ENCODE data around the gene CSNK1A1. TPM values are rescaled to one million over a fixed set of nuclear protein-coding genes. Genes with fewer than 3 reads are reported as not detected.
"Not testable (repeated sequence)": the region's sequence is repeated elsewhere in the genome, so short reads cannot be mapped to it uniquely, and the experiment has no call there.

The CSNK1A1 gene
- total RNA-seq, 1 experiment from 2014 or later, result 244 TPM

GRCh38 chr5:149517461-149518122 is 33.6 kb downstream of the CSNK1A1 start:
- BruUV-seq (replicated peaks), result no TSS peak
- Histone ChIP-seq H3K27ac (ENCODE audit: low read depth, low read length, poor library complexity, severe bottlenecking) (peak overlapping the region; percentile 47), H3K36me3 (ENCODE audit: insufficient read depth, low read length, poor library complexity, severe bottlenecking) (peaks cover 47% of the 10 kb centered on the region), H3K4me1 (ENCODE audit: insufficient read depth, low read length, poor library complexity, severe bottlenecking) (peaks cover 13% of the 10 kb centered on the region), H3K27me3 (replicated peaks; ENCODE audit: insufficient read depth, low read depth, low read length, poor library complexity) (no peaks in the 10 kb centered on the region), H3K9me3 (ENCODE audit: low read depth, low read length, poor library complexity, severe bottlenecking) (no peaks in the 10 kb centered on the region), H3K4me3 (ENCODE audit: low read depth, low read length, poor library complexity, severe bottlenecking) (no peak overlapping the region)
- intact Hi-C loops (cut with micrococcal nuclease; ENCODE audit: unreplicated experiment), result no loop called here
- TF ChIP-seq EZH2 (IDR thresholded peaks at IDR 0.05; ENCODE audit: borderline replicate concordance, low read depth, low read length, poor library complexity, severe bottlenecking), result no peak
- TF ChIP-seq CTCF (conservative IDR thresholded peaks at IDR 0.05; ENCODE audit: low read depth, low read length), result no peak
- CTCF ChIA-PET, result no interaction called here
- POLR2A ChIA-PET (ENCODE audit: low non-redundant PET), result no interaction called here
- no peak for DNase-seq (ENCODE audit: low spot score)

- Histone ChIP-seq H3K27me3 (replicated peaks; ENCODE audit: insufficient read depth, low read depth, low read length, poor library complexity) (no peaks in the 10 kb centered on the region), H3K4me1 (ENCODE audit: insufficient read depth, low read length, poor library complexity, severe bottlenecking) (peaks cover 13% of the 10 kb centered on the region), H3K9me3 (ENCODE audit: low read depth, low read length, poor library complexity, severe bottlenecking) (no peaks in the 10 kb centered on the region), H3K4me3 (ENCODE audit: low read depth, low read length, poor library complexity, severe bottlenecking) (no peak overlapping the region), H3K27ac (ENCODE audit: low read depth, low read length, poor library complexity, severe bottlenecking) (no peak overlapping the region), H3K36me3 (ENCODE audit: insufficient read depth, low read length, poor library complexity, severe bottlenecking) (peaks cover 53% of the 10 kb centered on the region)
- DNase-seq (ENCODE audit: low spot score), result no peak
- intact Hi-C loops (cut with micrococcal nuclease; ENCODE audit: unreplicated experiment), result no loop called here
- no TSS peak for BruUV-seq (replicated peaks)
- ChIA-PET CTCF (no interaction called here), POLR2A (ENCODE audit: low non-redundant PET) (no interaction called here)
- TF ChIP-seq CTCF (conservative IDR thresholded peaks at IDR 0.05; ENCODE audit: low read depth, low read length) (no peak), EZH2 (IDR thresholded peaks at IDR 0.05; ENCODE audit: borderline replicate concordance, low read depth, low read length, poor library complexity, severe bottlenecking) (no peak)
Observed at GRCh38 chr5:149514512-149514911, 36.7 kb downstream of the CSNK1A1 start.

- H3K9me3 ChIP-seq (ENCODE audit: low read depth, low read length, poor library complexity, severe bottlenecking); H3K27ac ChIP-seq (ENCODE audit: low read depth, low read length, poor library complexity, severe bottlenecking); intact Hi-C loops (cut with micrococcal nuclease; ENCODE audit: unreplicated experiment); CTCF ChIA-PET; H3K4me1 ChIP-seq (ENCODE audit: insufficient read depth, low read length, poor library complexity, severe bottlenecking); H3K27me3 ChIP-seq (replicated peaks; ENCODE audit: insufficient read depth, low read depth, low read length, poor library complexity); BruUV-seq (replicated peaks); DNase-seq (ENCODE audit: low spot score); POLR2A ChIA-PET (ENCODE audit: low non-redundant PET); H3K4me3 ChIP-seq (ENCODE audit: low read depth, low read length, poor library complexity, severe bottlenecking): not testable (repeated sequence)
- peaks cover 60% of the 10 kb centered on the region for H3K36me3 ChIP-seq (ENCODE audit: insufficient read depth, low read length, poor library complexity, severe bottlenecking)
Observed at GRCh38 chr5:149513372-149513947, 37.8 kb downstream of the CSNK1A1 start.

- Histone ChIP-seq H3K4me1 (ENCODE audit: insufficient read depth, low read length, poor library complexity, severe bottlenecking) (no peaks in the 10 kb centered on the region), H3K36me3 (ENCODE audit: insufficient read depth, low read length, poor library complexity, severe bottlenecking) (peaks cover 82% of the 10 kb centered on the region), H3K4me3 (ENCODE audit: low read depth, low read length, poor library complexity, severe bottlenecking) (no peak overlapping the region), H3K27ac (ENCODE audit: low read depth, low read length, poor library complexity, severe bottlenecking) (no peak overlapping the region), H3K9me3 (ENCODE audit: low read depth, low read length, poor library complexity, severe bottlenecking) (no peaks in the 10 kb centered on the region), H3K27me3 (replicated peaks; ENCODE audit: insufficient read depth, low read depth, low read length, poor library complexity) (no peaks in the 10 kb centered on the region)
- ChIA-PET POLR2A (ENCODE audit: low non-redundant PET) (no interaction called here), CTCF (no interaction called here)
- BruUV-seq (replicated peaks), result no TSS peak
- no peak for TF ChIP-seq CTCF (conservative IDR thresholded peaks at IDR 0.05; ENCODE audit: low read depth, low read length)
- no peak for TF ChIP-seq EZH2 (IDR thresholded peaks at IDR 0.05; ENCODE audit: borderline replicate concordance, low read depth, low read length, poor library complexity, severe bottlenecking)
- intact Hi-C loops (cut with micrococcal nuclease; ENCODE audit: unreplicated experiment), result no loop called here
- DNase-seq (ENCODE audit: low spot score), result no peak
Observed at GRCh38 chr5:149510136-149510535, 41.1 kb downstream of the CSNK1A1 start.

All from A673 (cell line).